Cerebellar cortex (tissue), 1 donor: ENCODE measurements around the gene NOP16.

Experiments
- DNase-seq: peaks from one replicate; pipeline ENCODE4 v3.0.0-alpha.2; 2015; ENCODE audit warnings: low spot score

The NOP16 gene

DNA sequence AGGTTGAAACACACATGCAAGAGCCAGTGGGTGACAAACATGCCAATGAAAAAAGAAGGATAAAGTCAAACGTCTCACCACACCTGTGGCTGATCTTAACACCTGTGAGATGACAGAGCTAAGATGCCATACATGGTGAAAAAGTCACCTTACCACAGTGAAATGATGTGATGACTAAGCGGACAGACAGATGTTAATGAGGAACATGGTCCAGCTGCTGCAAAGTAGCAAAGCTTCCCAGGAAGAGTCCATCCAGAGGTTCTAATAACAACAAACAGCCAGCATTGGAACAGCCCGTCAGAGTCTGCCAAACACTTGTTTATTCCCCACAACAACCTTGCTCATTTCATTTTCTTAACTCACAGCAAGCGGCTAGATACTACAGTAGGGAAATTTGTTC, 28.7 kb downstream of the NOP16 start:
- no peak for DNase-seq

DNA sequence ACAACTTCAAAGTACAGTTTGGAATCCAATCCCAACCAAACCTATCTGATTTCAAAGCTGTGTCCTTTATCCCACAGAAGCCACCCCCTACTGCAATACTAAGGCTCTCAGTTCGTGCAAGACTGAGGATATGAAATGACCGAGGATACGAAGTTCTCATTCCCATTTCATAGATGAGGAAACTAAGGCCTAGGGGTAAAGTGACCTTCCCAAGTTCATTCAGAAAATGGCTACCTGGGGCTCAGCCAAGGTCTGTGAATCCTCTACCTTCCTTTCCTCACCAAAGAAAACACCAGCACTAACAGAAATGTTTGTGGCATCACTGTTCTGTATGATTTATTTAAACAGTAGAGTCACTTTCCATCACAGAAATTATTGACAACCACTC, 32.2 kb downstream of the NOP16 start:
- no peak for DNase-seq

DNA sequence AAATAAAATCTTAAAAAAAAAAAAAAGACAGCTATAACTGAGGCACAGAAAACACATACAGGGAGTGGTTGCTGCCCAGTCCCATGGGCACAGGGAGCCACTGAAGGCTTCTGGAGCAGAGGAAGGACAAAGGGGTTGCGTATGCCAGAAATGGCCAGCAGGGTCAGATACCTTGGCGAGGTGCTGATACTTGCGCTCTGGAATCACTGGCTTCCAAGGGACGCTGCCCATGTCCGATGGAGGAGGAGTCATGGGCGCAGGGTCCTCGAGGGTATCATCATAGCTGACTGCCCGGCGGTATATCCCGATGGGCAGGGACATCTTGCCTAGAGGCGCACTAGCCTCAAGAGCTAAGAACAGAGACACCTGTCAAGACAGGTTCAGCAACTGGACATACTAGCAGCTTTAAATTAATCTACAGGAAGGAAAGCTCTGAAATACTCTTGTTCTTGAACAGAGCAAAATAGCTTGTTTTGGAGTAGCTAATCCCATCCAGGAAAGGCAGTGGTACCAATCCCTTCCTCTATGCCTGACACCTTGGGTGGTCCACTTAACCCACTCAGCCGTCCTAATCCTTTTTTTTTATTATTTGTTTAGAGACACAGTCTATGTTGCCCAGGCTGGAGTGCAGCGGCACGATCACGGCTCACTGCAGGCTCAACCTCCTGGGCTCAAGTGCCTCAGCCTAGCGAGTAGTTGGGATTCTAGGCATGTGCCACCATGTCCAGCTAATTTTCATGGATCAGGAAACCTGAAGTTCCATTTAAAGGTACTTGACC, 32.8 kb downstream of the NOP16 start:
- DNase-seq, result no peak

DNA sequence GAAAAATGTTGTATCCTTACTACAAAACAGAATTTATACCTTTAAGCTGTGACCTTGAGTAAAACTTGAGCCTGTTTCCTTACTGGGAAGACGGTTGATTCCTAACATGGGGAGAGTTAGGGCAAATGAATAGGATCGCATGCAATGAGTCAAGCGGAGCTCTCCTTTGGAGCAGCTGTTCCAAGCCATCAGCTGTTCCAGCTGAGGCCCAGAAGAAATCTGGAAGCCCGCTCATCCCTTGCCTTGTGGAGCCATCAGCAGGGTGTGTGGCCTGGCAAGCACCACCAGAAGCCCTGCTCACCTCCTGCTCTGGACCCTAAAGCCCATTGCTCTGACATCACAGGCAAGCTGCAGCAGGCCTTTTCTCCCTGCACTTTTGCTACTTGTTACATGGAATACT, 34.9 kb downstream of the NOP16 start:
- no peak for DNase-seq

DNA sequence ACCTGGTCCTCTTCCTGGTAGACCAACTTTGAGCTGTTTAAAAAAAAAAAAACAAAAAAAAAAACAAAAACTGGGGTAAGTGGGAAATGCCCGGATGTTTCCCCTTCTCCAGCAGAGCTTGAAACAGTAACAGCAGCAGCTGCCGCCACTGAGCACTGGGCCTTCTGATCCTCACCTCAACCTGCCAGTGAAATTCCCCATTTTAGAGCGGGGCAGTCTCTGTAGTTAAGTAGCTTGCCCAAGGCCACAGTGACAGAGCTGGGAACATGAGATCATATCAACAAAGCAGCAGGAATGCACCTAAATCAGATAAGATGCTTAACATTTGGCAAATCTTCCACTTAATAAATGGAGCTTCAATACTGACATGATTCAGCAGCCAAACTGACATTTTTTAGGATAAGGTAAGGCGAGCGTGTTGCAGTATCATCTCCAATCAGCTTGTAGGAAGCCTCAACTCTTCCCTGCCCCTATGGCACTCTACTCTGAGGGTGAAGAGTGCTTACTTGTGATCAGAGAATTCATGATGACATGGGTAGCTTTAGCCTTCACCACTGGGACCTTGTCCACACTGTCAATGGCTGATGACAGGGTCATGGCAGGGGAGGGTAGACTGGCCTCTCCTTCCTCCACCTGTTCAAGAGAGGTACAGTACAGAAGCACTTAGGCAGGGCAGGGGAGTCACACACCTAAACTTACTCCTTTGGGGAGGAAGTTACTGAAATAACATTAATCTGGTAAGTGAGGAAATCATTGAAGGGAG, 36.1 kb downstream of the NOP16 start:
- no peak for DNase-seq

DNA sequence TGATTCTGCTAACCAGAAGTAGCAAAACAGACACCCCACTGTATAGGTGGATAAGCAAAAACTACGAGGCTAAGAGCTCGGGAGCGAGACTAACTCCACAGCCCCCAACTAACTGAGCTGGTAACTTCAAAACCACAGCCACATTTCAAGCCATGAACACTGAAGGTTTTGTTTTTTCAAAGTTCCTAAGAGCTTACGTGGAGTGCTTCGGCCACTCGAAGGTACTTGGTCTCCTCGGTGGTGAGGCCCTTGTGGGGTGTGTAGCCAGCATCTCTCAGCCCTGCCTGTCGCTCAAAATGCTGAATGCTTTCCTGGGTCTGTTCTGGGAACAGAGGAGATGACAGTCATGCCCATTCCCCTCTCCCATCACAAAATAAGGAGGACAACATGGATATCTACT, 38.0 kb downstream of the NOP16 start:
- DNase-seq, result no peak

DNA sequence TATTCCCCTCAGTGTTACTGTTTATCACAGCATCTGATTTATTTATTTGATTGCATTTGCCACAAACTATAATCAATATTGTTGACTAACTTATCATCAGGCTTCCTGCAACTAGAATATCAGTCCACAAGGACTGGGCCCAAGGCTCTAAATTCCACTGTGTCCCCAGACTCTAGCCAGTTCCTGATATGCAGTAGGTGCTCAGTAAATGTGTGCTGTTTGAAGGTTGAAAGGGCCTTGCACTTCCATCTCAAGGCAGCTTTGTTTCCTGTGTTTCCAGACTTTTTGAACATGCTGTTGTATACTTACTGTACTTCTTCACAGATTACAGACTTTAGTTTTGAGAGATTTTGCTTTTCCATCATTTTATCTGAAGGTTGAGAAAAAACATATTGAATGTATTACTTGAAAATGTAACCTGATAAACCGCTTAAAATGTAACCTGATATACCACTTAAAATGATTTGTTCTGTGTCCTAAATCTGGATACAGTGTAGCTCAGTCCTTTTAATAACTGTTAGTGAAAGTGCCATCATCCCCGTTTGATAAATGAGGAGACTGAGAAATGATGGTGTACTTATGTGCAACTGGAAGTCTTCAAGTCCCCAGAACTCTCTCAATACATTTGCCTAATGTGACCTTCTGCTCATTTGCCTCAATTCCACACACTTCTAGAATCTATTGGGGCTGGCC, 45.5 kb downstream of the NOP16 start:
- DNase-seq, result no peak

DNA sequence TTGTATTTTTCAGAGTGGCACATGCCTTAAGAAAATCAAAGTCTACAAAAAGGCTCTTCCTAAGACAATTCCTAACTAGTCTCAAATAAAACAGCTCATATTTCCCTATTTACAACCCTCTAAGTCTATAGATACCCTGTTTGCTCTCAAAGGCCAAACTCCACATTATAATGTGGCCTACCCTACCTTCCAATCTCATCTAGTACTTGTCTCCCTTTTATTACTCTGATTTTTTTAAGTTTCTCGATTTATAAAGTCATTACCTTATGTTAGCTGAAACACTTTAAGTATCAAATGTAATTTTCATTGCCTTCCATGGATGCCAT, 46.3 kb downstream of the NOP16 start:
- DNase-seq, result no peak

DNA sequence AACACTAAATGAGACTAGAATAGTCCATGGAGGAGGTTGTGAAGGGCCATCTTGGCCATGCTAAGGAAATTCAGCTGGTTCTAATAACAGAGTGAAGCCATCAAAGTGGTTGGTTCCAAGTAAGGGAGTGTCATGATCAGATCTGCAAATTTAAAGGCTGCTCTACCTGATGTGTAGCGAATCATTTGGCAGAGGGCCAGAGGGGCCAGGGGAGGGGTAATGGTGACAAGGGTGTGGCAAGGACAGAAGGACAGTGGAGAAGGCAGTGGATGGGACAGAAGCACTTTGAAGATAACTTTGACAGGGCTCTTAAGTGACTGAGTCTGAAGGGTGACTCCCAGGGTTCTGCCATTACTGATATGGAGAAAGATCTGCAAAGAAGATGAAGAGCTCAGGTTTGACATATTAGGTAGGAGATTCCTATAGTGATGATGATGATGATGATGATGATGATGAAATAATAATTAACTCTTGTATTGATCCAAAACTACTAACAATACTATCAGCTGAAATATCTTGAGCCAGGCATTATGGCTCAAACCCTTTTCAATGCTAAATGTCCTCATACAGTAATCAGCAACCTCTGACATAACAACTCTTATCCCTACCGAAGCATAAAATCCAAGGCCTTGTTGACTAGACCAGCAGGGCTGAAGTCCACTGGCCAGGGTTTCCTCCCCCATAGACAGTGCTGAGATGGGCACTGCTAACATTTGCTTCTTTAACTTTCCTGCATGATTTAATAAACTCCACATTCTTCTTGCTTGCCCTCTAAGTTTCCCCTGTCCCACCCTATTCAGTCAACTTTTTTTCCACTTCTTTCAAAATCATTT, 46.9 kb downstream of the NOP16 start:
- no peak for DNase-seq

DNA sequence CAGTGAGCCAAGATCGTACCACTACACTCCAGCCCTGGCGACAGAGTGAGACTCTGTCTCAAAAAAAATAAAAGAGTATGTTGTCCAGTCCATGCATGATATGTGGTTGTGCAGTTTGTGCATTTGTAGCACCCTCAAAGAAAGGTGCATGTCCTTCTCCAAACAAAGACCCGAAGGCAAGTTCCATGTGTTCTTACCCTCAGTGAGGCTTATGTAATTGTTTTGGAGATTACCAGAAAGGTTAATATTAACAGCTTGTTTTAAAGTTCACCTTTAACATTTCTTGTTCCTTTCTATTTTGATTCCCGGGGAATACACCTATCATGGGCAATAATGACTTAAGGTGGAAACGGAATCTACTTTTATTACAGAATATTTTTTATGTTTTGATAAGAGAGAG, 49.1 kb downstream of the NOP16 start:
- DNase-seq, result no peak

DNA sequence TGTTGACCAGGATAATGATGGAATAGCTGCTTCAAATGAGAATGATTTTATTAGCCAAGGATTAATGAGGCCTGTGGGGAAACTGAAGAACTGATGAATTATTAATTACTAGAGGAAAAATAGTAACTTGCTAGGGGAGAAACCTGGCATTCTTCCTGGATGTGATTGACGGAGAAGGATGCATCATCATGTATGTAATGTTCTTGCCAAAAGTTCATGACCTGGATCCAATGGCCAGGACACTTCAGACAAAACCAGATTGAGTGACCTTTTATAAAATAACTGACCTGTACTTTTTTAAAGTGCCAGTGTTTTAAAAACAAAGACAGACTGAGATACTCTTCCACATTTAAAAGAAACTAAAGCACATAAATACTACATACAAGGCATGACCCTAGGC, 50.5 kb downstream of the NOP16 start:
- DNase-seq, result no peak

DNA sequence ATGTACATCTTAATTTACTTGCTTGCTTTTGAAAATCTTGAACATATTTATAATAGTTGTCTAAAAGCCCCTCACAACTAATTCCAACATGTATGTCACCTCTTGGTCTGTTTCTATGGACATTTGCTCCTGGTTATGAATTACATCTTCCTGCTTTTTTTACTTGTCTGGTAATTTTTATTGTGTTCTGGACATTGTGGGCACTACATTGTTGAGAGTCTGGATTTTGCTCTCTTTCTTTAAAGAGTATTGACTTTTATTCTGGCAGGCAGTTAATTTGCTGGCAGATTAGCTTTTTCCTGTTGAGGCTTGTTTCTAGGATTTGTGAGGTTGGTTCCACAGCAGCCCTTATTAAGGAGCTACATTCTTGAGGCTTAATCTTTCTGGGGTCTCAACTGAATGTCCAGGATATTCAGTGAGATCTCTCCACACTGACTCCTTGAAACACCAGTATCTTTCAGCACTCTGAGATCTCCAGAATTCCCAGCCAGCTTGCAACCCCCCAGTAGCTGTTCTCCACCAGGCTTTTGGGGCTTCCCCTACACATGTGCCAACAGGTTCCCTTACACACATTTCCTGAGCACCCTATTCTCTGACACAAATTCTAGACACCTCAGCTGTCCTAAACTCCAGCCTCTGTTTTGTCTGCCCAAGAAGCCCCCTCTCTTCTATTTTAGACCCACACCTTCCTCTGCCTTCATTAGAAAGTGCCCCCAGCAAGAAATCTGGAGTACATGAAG, 54.2 kb downstream of the NOP16 start:
- no peak for DNase-seq
